ENCODE results near the gene FBF1. TPM values are rescaled to one million over a fixed set of nuclear protein-coding genes. Genes with fewer than 3 reads are reported as not detected.

The FBF1 gene
- total and polyA plus RNA-seq, 9 of the 15 experiments (the other 6 are each of a cell fraction or from before 2014, with no cell fraction given) = 0.46 to 14.9 (median 7.5) TPM

DNA sequence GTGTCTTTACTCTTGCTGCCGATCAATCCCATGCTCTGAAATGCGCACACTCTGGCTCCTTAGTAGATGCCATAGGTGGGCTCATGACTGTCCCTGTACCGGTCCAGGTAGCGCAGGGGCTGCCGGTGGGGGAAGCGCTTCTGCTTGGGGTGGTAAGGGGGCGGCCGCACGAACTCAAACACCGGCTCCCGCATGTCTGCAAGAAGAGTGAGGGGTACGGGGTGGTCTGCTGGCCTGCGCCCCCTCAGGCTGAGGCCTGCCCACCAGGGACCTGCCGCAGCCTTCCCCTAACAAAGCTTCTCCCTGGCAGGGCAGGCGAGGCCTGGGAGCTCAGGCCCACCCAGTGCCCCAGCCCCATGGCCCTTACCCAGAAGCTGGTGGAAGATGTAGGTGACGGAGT, 42.1 kb downstream of the FBF1 start:
- BruUV-seq (replicated peaks) = no TSS peak
- intact Hi-C loops (cut with micrococcal nuclease) = no loop called here
- H3K4me2 ChIP-seq (ENCODE audit: insufficient read depth, low read length) = no peak overlapping the region
- POLR2A ChIA-PET = interaction anchor here (0.6 to 15.9 kb wide), 7 partner anchors 21 to 735 kb away, joined by 3 to 169 read pairs (median 5); partner anchors contain the start of genes TRIM47 and WBP2
- H3K27me3 ChIP-seq (ENCODE audit: control insufficient read depth in 2 of 2, insufficient read depth in 2 of 2, low read length in 2 of 2) = no peaks in the 10 kb centered on the region
- FAIRE-seq = no peak
- WGBS (ENCODE audit: insufficient coverage, low coverage, missing lambda C conversion rate) = 95% methylated on average over 15 of the region's 16 CpGs
- no peak for DNase-seq (ENCODE audit: extremely low read depth in 1 of 4, low spot score in 3 of 4)
- peaks cover 4% of the 10 kb centered on the region for H3K9me1 ChIP-seq (ENCODE audit: control insufficient read depth, insufficient read depth, low read length)
- no peak for ATAC-seq
- no peak overlapping the region for H3K4me3 ChIP-seq
- in situ Hi-C loops (cut with MboI) = no loop called here
- peaks cover 13 to 77% of the 10 kb centered on the region in 2 experiments; a peak in 4 of 5 replicates for H3K4me1 ChIP-seq (replicated peaks in 1 of 2; ENCODE audit: control insufficient read depth in 2 of 2, insufficient read depth in 2 of 2, low read length in 2 of 2)
- peaks cover 69% of the 10 kb centered on the region; the same call in 2 of the 3 replicates for H3K36me3 ChIP-seq (ENCODE audit: control insufficient read depth, insufficient read depth, low read length)
- H3K79me2 ChIP-seq (ENCODE audit: control insufficient read depth, insufficient read depth, low read length) = peaks cover 41% of the 10 kb centered on the region
- CTCF ChIA-PET (ENCODE audit: low intra/inter-chr PET ratio) = no interaction called here
- no peak overlapping the region for H3K27ac ChIP-seq (ENCODE audit: extremely low read depth, low read depth, low read length)
- TF ChIP-seq SIX5 (IDR thresholded peaks at IDR 0.05; ENCODE audit: borderline replicate concordance in 1 of 2, insufficient read depth in 1 of 2, low read depth in 1 of 2, low read length in 2 of 2) (no peak), ZBTB5 (IDR thresholded peaks at IDR 0.05) (no peak), ZNF140 (CRISPR knock-in tag; IDR thresholded peaks at IDR 0.05) (no peak), PTBP1 (IDR thresholded peaks at IDR 0.05; ENCODE audit: low read depth, low read length) (no peak), ARID4B (CRISPR knock-in tag; IDR thresholded peaks at IDR 0.05) (no peak)
- H2AFZ ChIP-seq (ENCODE audit: low read depth, low read length) = no peak overlapping the region
- no peaks in the 10 kb centered on the region for H4K20me1 ChIP-seq (replicated peaks; ENCODE audit: control insufficient read depth, insufficient read depth, low read length)
- H3K9me3 ChIP-seq (replicated peaks; ENCODE audit: control insufficient read depth, insufficient read depth, low read depth, low read length) = no peaks in the 10 kb centered on the region
- H3K9ac ChIP-seq (ENCODE audit: insufficient read depth in 1 of 2, low read depth in 2 of 2, low read length in 2 of 2) = peak overlapping the region in 1 of 2 experiments; percentile 69; a peak in 2 of 4 replicates
